T1000 (cell line): ENCODE data around the gene RTN4RL1.

ENCODE experiments used
- DNase-seq: peaks from one replicate; lab custom pipeline; 2025; ENCODE audit warnings: mixed read lengths; lab: John Stamatoyannopoulos, UW

RTN4RL1 gene

GRCh38 chr17:2025220-2025621, at the start of gene RTN4RL1:
RTN4RL1 (minus strand) TSS chr17:2025334; CDS start chr17:2024865, 469 bp downstream.
- peak; percentile 73 for DNase-seq

- no peak for DNase-seq
Observed at GRCh38 chr17:2074919-2075318, 49.8 kb upstream of the RTN4RL1 start.

GRCh38 chr17:2071455-2072281, 46.5 kb upstream of the RTN4RL1 start:
- no peak for DNase-seq

- DNase-seq, result no peak
Observed at GRCh38 chr17:2071024-2071385, 45.9 kb upstream of the RTN4RL1 start.

- DNase-seq, result no peak
Observed at GRCh38 chr17:2070241-2071023, 45.3 kb upstream of the RTN4RL1 start.

- DNase-seq, result peak; percentile 21
Observed at GRCh38 chr17:2068519-2069051, 43.5 kb upstream of the RTN4RL1 start.

GRCh38 chr17:2068031-2068518, 42.9 kb upstream of the RTN4RL1 start:
- DNase-seq, result no peak

- no peak for DNase-seq
Observed at GRCh38 chr17:2067608-2068024, 42.5 kb upstream of the RTN4RL1 start.

- DNase-seq, result no peak
Observed at GRCh38 chr17:2067048-2067561, 42.0 kb upstream of the RTN4RL1 start.

GRCh38 chr17:2065949-2066400, 40.8 kb upstream of the RTN4RL1 start:
- no peak for DNase-seq

- DNase-seq, result no peak
Observed at GRCh38 chr17:2064980-2065785, 40.0 kb upstream of the RTN4RL1 start.

- no peak for DNase-seq
Observed at GRCh38 chr17:2064520-2064971, 39.4 kb upstream of the RTN4RL1 start.

GRCh38 chr17:2064147-2064489, 39.0 kb upstream of the RTN4RL1 start:
- no peak for DNase-seq

- no peak for DNase-seq
Observed at GRCh38 chr17:2063261-2064146, 38.4 kb upstream of the RTN4RL1 start.

GRCh38 chr17:2062571-2063183, 37.5 kb upstream of the RTN4RL1 start:
- DNase-seq, result no peak

GRCh38 chr17:2061441-2061958, 36.4 kb upstream of the RTN4RL1 start:
- no peak for DNase-seq

- DNase-seq, result no peak
Observed at GRCh38 chr17:2060681-2061440, 35.7 kb upstream of the RTN4RL1 start.

GRCh38 chr17:2060385-2060658, 35.2 kb upstream of the RTN4RL1 start:
- no peak for DNase-seq
